ENCODE measurements around the gene NDUFC2. TPM values are rescaled to one million over a fixed set of nuclear protein-coding genes. Genes with fewer than 3 reads are reported as not detected.

NDUFC2 gene
- total and polyA plus RNA-seq, 2 of the 13 experiments (the other 11 are each of a cell fraction or from before 2014, with no cell fraction given): 256 to 363 TPM

GRCh38 chr11:78079232-78080083 lies at the start of gene NDUFC2 (continued):
- TF ChIP-seq ZNF607 (CRISPR knock-in tag; IDR thresholded peaks at IDR 0.05; ENCODE audit: borderline replicate concordance) (peak; percentile 82), SPEN (CRISPR knock-in tag; IDR thresholded peaks at IDR 0.05; ENCODE audit: low read depth) (peak; percentile 96), RNF219 (CRISPR knock-in tag; IDR thresholded peaks at IDR 0.05) (no peak), NFKBIZ (CRISPR knock-in tag; IDR thresholded peaks at IDR 0.05) (peak; percentile 89; the same call in 1 of the 2 replicates), ZGPAT (CRISPR knock-in tag; IDR thresholded peaks at IDR 0.05) (peak; percentile 89), HHEX (CRISPR knock-in tag; IDR thresholded peaks at IDR 0.05) (no peak; the same call in 1 of the 2 replicates), MYPOP (CRISPR knock-in tag; IDR thresholded peaks at IDR 0.05) (peak; percentile 90), ZNF557 (CRISPR knock-in tag; IDR thresholded peaks at IDR 0.05) (peak; percentile 84; the same call in 1 of the 2 replicates), MIER2 (CRISPR knock-in tag; IDR thresholded peaks at IDR 0.05) (0 out of 2 replicates have a peak, but pooled peaks have one; percentile 72), TBX2 (CRISPR knock-in tag; IDR thresholded peaks at IDR 0.05; ENCODE audit: borderline replicate concordance) (peak; percentile 77; the same call in 1 of the 2 replicates), ATF4 (CRISPR knock-in tag; IDR thresholded peaks at IDR 0.05) (peak in 1 of 2 experiments; percentile 59; a peak in 1 of 4 replicates), RAD51 (IDR thresholded peaks at IDR 0.05; ENCODE audit: borderline replicate concordance) (no peak), MTA1 (CRISPR knock-in tag; IDR thresholded peaks at IDR 0.05; ENCODE audit: borderline replicate concordance) (peak; percentile 96), KDM1A (CRISPR knock-in tag; IDR thresholded peaks at IDR 0.05) (peak; percentile 66; the same call in 1 of the 2 replicates), CCAR2 (optimal IDR thresholded peaks at IDR 0.05; ENCODE audit: low read depth, low read length) (peak; percentile 78), ZNF556 (CRISPR knock-in tag; IDR thresholded peaks at IDR 0.05; ENCODE audit: borderline replicate concordance) (peak; percentile 93; the same call in 1 of the 2 replicates), ASH2L (IDR thresholded peaks at IDR 0.05; ENCODE audit: insufficient read length, low read depth, low read length) (peak; percentile 99), GATAD1 (CRISPR knock-in tag; IDR thresholded peaks at IDR 0.05) (peak; percentile 97)
- TF ChIP-seq, protein P1, sequence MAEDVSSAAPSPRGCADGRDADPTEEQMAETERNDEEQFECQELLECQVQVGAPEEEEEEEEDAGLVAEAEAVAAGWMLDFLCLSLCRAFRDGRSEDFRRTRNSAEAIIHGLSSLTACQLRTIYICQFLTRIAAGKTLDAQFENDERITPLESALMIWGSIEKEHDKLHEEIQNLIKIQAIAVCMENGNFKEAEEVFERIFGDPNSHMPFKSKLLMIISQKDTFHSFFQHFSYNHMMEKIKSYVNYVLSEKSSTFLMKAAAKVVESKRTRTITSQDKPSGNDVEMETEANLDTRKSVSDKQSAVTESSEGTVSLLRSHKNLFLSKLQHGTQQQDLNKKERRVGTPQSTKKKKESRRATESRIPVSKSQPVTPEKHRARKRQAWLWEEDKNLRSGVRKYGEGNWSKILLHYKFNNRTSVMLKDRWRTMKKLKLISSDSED (CRISPR knock-in tag; IDR thresholded peaks at IDR 0.05): peak; percentile 87
- TF ChIP-seq, protein P2, sequence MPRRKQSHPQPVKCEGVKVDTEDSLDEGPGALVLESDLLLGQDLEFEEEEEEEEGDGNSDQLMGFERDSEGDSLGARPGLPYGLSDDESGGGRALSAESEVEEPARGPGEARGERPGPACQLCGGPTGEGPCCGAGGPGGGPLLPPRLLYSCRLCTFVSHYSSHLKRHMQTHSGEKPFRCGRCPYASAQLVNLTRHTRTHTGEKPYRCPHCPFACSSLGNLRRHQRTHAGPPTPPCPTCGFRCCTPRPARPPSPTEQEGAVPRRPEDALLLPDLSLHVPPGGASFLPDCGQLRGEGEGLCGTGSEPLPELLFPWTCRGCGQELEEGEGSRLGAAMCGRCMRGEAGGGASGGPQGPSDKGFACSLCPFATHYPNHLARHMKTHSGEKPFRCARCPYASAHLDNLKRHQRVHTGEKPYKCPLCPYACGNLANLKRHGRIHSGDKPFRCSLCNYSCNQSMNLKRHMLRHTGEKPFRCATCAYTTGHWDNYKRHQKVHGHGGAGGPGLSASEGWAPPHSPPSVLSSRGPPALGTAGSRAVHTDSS (CRISPR knock-in tag; conservative IDR thresholded peaks at IDR 0.05): 0 out of 2 replicates have a peak, but pooled peaks have one; percentile 88
